ENCODE data around the gene NR6A1.
A peak's percentile ranks its signal among the peaks of the same experiment; 100 is the strongest.
"Not testable (repeated sequence)": the region's sequence is repeated elsewhere in the genome, so short reads cannot be mapped to it uniquely, and the experiment has no call there.

The NR6A1 gene

DNA sequence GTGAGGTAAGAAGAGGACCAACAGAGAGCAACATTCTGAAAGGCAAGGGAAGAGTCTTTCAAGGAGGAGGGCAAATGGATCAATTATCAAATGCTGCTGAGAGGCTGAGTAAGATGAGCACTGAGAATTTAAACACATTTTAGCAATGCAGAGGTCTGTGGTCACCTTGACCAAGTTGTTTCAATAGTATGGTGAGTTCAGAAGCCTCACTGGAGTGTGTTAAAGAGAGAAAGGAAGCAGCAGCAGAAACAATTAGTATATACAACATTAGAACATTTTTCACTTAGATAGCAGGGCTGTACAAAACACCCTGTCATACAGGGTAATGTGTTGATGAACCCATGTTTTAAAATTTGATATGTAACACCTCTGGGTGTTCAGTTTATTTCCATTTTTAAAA is 131.5 kb downstream of the NR6A1 start:
- DNase-seq = no peak

- no peak for DNase-seq
These were observed 135.8 kb downstream of the NR6A1 start for GRCh38 chr9:124635285-124635684.

- no peak for DNase-seq
These were observed 139.0 kb downstream of the NR6A1 start for GRCh38 chr9:124632077-124632621.

DNA sequence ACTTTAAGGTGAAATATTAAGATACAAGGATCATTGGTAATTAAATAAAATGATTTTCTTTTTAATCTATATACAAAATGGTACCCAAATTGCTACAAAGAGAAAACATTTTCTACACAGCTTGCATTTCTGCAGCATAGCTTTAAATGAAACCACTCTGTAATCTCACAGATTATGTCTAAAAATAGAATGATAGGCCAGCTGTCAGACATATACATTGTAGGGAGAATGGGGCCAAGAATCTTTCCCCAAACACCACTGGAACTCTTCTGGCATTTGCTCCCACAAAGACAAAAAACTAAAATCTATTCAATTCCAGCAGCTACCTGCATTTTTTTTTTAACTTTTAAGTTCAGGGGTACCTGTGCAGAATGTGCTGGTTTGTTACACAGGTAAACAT is 139.8 kb downstream of the NR6A1 start:
- no peak for DNase-seq

- DNase-seq = no peak
These were observed 141.5 kb downstream of the NR6A1 start for GRCh38 chr9:124629600-124629999.

- DNase-seq = no peak
These were observed 142.4 kb downstream of the NR6A1 start for GRCh38 chr9:124628741-124629140.

DNA sequence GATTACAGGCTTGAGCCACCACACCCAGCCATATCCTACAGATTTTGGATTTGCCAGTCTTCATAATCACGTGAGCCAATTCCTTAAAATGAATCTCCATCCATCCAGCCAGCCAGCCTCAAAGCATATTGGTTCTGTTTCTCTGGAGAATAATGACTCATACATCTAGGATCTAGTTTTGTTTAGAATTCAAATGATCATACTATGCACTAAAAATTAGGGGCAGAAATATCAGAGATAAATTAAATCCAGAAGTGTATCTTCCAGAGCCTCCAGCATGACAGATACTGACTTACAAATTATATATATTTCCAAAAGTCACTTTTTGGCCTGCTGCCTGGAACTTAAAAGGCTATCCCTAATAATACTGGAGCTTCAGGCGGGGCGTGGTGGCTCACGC is 144.8 kb downstream of the NR6A1 start:
- no peak for DNase-seq

- DNase-seq = no peak
These were observed 146.0 kb downstream of the NR6A1 start for GRCh38 chr9:124625087-124625486.

- no peak for DNase-seq
These were observed 146.4 kb downstream of the NR6A1 start for GRCh38 chr9:124624735-124624992.

DNA sequence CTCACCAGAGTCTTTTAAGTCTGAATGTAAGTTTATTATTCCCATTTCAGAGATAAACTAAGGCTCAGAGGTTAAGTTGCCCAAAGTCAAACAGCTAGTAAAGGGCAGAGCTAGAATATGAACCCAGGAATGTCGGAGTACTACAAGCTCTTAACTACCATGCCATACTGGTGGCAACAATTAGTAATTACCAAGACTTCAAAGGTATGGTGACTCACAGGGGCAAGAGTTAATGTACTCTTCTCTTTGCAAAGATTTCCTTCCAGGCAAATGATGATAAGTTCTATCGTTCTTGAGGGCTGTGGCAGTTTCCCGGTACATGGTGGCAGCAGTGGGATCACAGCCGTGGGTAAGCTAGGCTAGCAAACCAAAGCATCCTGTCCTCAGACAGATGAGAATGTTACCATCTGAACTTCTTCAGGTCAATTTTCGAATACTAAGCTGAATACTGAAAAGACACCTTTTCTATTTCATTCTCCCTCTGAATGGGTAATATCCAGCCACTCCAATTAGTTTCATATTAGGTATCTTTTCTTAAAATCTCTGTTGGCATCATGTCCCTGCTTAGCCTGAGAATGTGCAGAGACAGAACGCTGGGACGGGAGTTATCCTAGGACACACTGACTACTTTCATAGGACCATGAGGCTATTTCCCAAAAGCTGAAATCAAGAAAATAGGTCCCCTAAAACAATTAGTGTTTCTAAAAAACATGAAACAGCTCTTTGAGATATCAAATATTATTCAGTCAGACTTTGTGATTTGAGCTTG is 147.0 kb downstream of the NR6A1 start:
- DNase-seq = no peak

DNA sequence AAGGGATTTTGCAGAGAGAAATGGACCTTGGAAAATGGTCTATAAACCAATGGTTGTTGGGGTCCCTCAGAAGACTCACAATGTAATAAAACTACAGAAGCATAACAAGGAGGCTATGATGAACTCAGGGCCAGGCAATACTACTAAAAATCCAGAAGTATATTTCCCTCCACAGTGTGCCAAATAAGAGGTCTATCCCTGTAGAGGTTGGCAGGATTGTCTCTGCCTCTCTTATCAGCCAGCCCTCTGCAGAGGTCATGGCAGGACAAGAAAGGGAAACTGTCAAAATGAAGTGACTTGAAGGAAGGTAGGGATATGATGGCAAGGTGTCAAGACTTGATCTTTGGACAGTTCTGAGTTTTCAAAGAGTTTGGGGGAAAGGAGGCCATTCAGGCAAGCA is 148.2 kb downstream of the NR6A1 start:
- DNase-seq = no peak

DNA sequence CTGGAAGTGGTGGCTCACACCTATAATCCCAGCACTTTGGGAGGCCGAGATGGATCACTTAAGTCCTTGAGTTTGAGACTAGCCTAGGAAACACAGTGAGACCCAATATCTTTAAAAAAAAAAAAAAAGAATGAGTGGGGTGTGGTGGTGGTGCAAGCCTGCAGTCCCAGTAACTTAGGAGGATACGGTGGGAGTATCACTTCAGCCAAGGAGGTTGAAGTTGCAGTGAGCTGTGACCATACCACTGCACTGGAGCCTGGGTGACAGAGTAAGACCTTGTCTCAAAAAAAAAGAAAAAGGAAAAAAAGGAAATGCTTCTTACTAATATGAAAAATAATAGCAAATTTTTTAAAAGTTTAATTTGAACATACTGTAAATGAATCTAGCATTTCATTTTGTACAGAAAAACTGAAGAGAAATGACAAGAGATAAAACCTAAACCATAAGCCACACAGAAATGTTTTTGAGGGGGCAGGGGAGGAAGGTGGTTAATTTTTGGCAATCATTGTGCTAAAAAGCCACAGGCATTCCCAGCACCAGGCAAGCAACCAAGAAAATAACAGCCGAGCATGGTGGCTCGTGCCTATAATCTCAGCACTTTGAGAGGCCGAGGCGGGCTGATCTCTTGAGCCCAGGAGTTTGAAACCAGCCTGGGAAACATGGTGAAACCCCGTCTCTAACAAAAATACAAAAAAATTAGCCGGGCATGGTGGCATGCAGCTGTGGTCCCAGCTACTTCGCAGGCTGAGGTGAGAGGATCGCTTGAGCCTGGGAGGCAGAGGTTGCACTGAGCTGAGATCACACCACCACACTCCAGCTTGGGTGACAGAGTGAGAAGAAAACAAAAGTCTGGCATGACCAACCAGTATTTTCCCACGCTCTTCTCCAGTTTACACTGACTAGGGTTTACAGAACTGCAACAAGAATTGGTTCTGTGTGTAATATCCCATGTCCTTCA is 149.5 kb downstream of the NR6A1 start:
- DNase-seq = no peak

DNA sequence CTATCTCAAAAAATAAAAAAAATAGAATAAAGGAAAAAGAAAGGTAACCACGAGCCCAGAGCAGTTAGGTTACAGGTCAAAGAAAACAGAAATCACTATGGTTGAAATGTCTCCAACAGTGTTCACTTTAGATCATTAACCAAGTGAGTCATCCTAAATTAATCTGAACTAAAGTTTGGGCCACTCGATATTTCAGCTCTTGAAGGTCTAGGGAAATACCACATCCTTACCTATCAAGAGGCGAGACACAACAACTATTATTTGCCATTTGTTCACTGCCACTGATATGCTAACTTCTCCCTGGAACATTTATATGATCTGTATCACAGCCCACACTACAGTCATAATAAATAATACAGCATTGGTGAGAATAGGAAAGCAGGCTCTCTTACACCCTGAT is 152.6 kb downstream of the NR6A1 start:
- no peak for DNase-seq

DNA sequence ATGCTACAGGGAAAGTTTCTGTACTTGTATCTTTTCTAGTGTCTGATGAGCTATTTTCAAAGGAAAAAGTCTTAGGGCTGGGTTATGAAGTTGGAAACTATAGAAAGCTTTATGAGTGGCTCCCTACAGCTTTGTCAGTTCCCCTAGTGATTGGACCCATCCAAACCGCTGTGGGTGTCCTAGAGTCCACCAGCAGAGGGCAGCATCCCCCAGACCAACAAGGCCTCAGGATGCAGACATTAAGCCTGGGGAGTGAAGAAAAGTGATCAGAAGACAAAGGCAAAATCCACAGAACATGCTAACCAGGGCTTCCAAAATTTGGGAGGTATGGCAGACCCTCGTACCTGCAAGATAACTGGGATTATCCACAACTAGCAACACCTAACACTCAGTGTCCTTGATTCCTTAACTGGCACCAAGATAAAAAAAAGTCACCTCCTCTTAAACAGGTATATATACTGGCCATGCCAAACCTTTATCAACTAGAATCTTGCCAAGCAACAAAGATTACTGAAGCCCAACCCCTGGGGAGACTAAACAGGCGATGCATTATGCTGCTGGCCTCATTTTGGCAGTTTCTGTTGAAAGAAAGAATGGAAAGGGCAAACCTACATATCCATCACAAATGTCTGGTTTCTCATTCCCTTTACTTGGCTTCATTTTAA is 153.5 kb downstream of the NR6A1 start:
- peak; percentile 27 for DNase-seq

DNA sequence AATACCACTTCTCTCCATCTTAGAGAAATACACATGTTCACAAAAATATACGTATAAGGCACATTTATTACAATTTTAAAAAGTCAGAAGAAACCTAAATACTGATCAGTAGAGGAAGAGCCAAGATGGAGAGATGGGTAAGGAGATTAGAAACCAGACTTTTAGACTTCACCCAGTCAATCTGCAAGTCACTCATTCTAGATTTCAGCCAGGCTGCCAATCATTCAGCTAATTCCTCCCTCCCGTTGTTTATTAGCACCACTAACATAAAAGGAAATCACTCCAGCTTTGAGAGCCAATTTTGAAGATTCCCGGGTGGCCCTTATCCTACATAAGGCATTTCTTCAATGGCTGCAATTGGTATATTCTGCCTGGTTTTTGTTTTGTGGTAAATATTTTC is 154.2 kb downstream of the NR6A1 start:
- no peak for DNase-seq

DNA sequence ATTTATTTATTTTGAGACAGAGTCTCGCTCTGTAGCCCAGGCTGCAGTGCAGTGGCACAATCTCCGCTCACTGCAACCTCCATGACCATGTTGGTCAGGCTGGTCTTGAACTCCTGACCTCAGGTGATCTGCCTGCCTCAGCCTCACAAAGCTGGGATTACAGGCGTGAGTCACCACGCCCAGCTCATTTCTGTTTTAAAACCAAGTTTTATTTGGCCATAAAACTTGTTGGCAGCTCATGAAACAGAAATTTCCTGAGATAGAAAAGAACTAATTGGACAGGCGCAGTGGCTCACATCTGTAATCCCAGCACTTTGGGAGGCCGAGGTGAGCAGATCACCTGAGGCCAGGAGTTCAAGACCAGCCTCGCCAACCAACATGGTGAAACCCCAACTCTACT is 155.3 kb downstream of the NR6A1 start:
- not testable (repeated sequence) for DNase-seq

- DNase-seq = no peak
These were observed 155.9 kb downstream of the NR6A1 start for GRCh38 chr9:124615100-124615742.

- no peak for DNase-seq
These were observed 157.3 kb downstream of the NR6A1 start for GRCh38 chr9:124613849-124614248.

- DNase-seq = no peak
These were observed 160.0 kb downstream of the NR6A1 start for GRCh38 chr9:124611106-124611505.

- DNase-seq = no peak
These were observed 165.1 kb downstream of the NR6A1 start for GRCh38 chr9:124606027-124606426.

GRCh38 chr9:124605258-124605657 is 165.9 kb downstream of the NR6A1 start:
- no peak for DNase-seq

DNA sequence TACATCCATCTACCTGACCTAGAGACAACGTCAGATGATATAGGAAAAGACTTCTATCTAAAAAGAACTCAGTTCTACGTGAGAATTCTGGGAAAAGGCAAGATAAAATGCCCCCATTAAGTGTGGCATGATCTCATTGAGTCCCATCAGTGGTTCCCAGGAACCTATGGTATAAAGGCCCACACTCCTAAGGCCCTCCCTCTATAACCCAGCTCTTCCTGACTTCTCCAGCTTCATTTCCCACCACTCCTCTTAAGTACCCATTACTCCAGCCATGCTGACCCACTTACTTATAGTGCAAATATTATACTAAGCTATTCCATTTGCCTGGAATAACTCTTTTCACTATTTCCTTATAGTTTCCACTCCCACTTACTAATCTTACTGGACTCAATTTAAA is 168.5 kb downstream of the NR6A1 start:
- DNase-seq = no peak

- no peak for DNase-seq
These were observed 168.9 kb downstream of the NR6A1 start for GRCh38 chr9:124602204-124602603.
